H9 (cell line): ENCODE results near the gene PROKR1. TPM values are rescaled to one million over a fixed set of nuclear protein-coding genes. Genes with fewer than 3 reads are reported as not detected.
"Not testable (repeated sequence)": the region's sequence is repeated elsewhere in the genome, so short reads cannot be mapped to it uniquely, and the experiment has no call there.

ENCODE experiments used
- DNase-seq: peaks from one replicate; pipeline ENCODE4 v3.0.0-alpha.2; 2017
- H2AFZ ChIP-seq: one replicate; pipeline ENCODE4 v1.6.1; 2013; ENCODE audit warnings: mild to moderate bottlenecking, low read length, control low read depth, moderate library complexity
- H2AK5ac ChIP-seq: 2 replicates; pipeline ENCODE4 v1.6.1; 2013; ENCODE audit warnings: low read length, control low read depth, mixed read lengths; ENCODE audit not compliant: insufficient read length
- H2BK120ac ChIP-seq: one replicate; pipeline ENCODE4 v1.6.1; 2013; ENCODE audit warnings: low read depth, mild to moderate bottlenecking, low read length, control low read depth, inconsistent platforms; ENCODE audit not compliant: poor library complexity, severe bottlenecking
- H2BK12ac ChIP-seq: 2 replicates; pipeline ENCODE4 v1.6.1; 2013; ENCODE audit warnings: low read length, control low read depth, mixed read lengths, low read depth; ENCODE audit not compliant: insufficient read length
- H2BK15ac ChIP-seq: 2 replicates; pipeline ENCODE4 v1.6.1; 2013; ENCODE audit warnings: low read depth, low read length, control low read depth
- H2BK20ac ChIP-seq: one replicate; pipeline ENCODE4 v1.6.1; 2013; ENCODE audit warnings: low read depth, mild to moderate bottlenecking, low read length, control low read depth, inconsistent platforms; ENCODE audit not compliant: poor library complexity, severe bottlenecking
- H2BK5ac ChIP-seq: 2 replicates; pipeline ENCODE4 v1.6.1; 2013; ENCODE audit warnings: low read length, control low read depth, mixed read lengths; ENCODE audit not compliant: insufficient read length
- H3K14ac ChIP-seq: 2 replicates; pipeline ENCODE4 v1.6.1; 2013; ENCODE audit warnings: low read length, control low read depth; ENCODE audit not compliant: insufficient read depth
- H3K18ac ChIP-seq: 2 replicates; pipeline ENCODE4 v1.6.1; 2013; ENCODE audit warnings: low read depth, mild to moderate bottlenecking, mixed read lengths, low read length, control low read depth; ENCODE audit not compliant: insufficient read length
- H3K23ac ChIP-seq: 2 replicates; pipeline ENCODE4 v1.6.1; 2013; ENCODE audit warnings: low read length, control low read depth, mixed read lengths, low read depth; ENCODE audit not compliant: insufficient read length
- H3K23me2 ChIP-seq: 2 replicates; pipeline ENCODE4 v1.6.1; 2013; ENCODE audit warnings: low read depth, mild to moderate bottlenecking, mixed read lengths, low read length, control low read depth; ENCODE audit not compliant: insufficient read length, poor library complexity, severe bottlenecking
- H3K27ac ChIP-seq: 2 replicates; pipeline ENCODE4 v1.5.1; 2013; ENCODE audit warnings: low read length, control low read depth, mixed read lengths, low read depth; ENCODE audit not compliant: insufficient read length
- H3K27me3 ChIP-seq: 2 replicates; pipeline ENCODE4 v1.6.1; 2013; ENCODE audit warnings: low read length, control low read depth, inconsistent platforms; ENCODE audit not compliant: insufficient read depth
- H3K4ac ChIP-seq: 2 replicates; pipeline ENCODE4 v1.6.1; 2013; ENCODE audit warnings: low read depth, mild to moderate bottlenecking, control low read depth, inconsistent platforms, low read length, moderate library complexity
- H3K4me1 ChIP-seq: 2 replicates; pipeline ENCODE4 v1.6.1; 2013; ENCODE audit warnings: low read length, control low read depth, inconsistent platforms; ENCODE audit not compliant: insufficient read depth
- H3K4me2 ChIP-seq: 2 replicates; pipeline ENCODE4 v1.6.1; 2013; ENCODE audit warnings: low read length, control low read depth, mixed read lengths; ENCODE audit not compliant: insufficient read length, insufficient read depth
- H3K56ac ChIP-seq: 2 replicates; pipeline ENCODE4 v1.6.1; 2013; ENCODE audit warnings: low read depth, mild to moderate bottlenecking, mixed read lengths, low read length, control low read depth; ENCODE audit not compliant: insufficient read length
- H3K79me1 ChIP-seq: 2 replicates; pipeline ENCODE4 v1.6.1; 2013; ENCODE audit warnings: low read depth, mild to moderate bottlenecking, moderate library complexity, low read length, control low read depth, inconsistent platforms; ENCODE audit not compliant: insufficient read depth, poor library complexity, severe bottlenecking
- H3K79me2 ChIP-seq: 2 replicates; pipeline ENCODE4 v1.6.1; 2013; ENCODE audit warnings: low read length, control low read depth, inconsistent platforms; ENCODE audit not compliant: insufficient read depth
- H3K9ac ChIP-seq: 2 replicates; pipeline ENCODE4 v1.6.1; 2013; ENCODE audit warnings: low read length, control low read depth, mixed read lengths; ENCODE audit not compliant: insufficient read length; ENCODE audit errors: extremely low read depth
- H3K9me3 ChIP-seq: one replicate; pipeline ENCODE4 v1.6.1; 2013; ENCODE audit warnings: low read depth, low read length, inconsistent platforms; ENCODE audit not compliant: control insufficient read depth
- H3T11ph ChIP-seq: one replicate; pipeline ENCODE4 v1.6.1; 2013; ENCODE audit warnings: mild to moderate bottlenecking, low read length, control low read depth, inconsistent platforms
- H4K20me1 ChIP-seq: one replicate; pipeline ENCODE4 v1.6.1; 2013; ENCODE audit not compliant: control insufficient read depth, insufficient read length, insufficient read depth
- H4K5ac ChIP-seq: 2 replicates; pipeline ENCODE4 v1.6.1; 2013; ENCODE audit warnings: low read depth, mild to moderate bottlenecking, mixed read lengths, low read length, control low read depth; ENCODE audit not compliant: insufficient read length
- H4K8ac ChIP-seq: replicated peaks from 2 replicates; pipeline ENCODE4 v1.6.1; 2013; ENCODE audit warnings: low read length, control low read depth, mixed read lengths, low read depth; ENCODE audit not compliant: insufficient read length
- H4K91ac ChIP-seq: 2 replicates; pipeline ENCODE4 v1.6.1; 2013; ENCODE audit warnings: low read depth, mild to moderate bottlenecking, moderate library complexity, mixed read lengths, low read length, control low read depth; ENCODE audit not compliant: insufficient read length
- H3K27ac Mint-ChIP-seq, 3 experiments: 2 replicates in 2 of 3; 3 replicates in 1 of 3; pipeline ENCODE4 v1.8.0; 2020 to 2021; ENCODE audit warnings: mixed read lengths in 3 of 3, mild to moderate bottlenecking in 1 of 3, moderate library complexity in 1 of 3
- H3K27me3 Mint-ChIP-seq: 2 replicates; pipeline ENCODE4 v1.8.0; 2021; ENCODE audit warnings: low read depth, mild to moderate bottlenecking, moderate library complexity, mixed read lengths
- H3K36me3 Mint-ChIP-seq, 3 experiments: 2 replicates in 2 of 3; 3 replicates in 1 of 3; pipeline ENCODE4 v1.8.0; 2020 to 2021; ENCODE audit warnings: low read depth in 3 of 3, mixed read lengths in 3 of 3; ENCODE audit not compliant: insufficient read depth in 1 of 3
- H3K4me1 Mint-ChIP-seq, 2 experiments: 2 replicates each; pipeline ENCODE4 v1.8.0; 2020; ENCODE audit warnings: mixed read lengths in 2 of 2
- H3K4me3 Mint-ChIP-seq, 2 experiments: 2 replicates in 1 of 2; 3 replicates in 1 of 2; pipeline ENCODE4 v1.8.0; 2020 to 2021; ENCODE audit warnings: mild to moderate bottlenecking in 2 of 2, mixed read lengths in 2 of 2, moderate library complexity in 1 of 2
- H3K9me3 Mint-ChIP-seq, 2 experiments: 2 replicates in 1 of 2; 3 replicates in 1 of 2; pipeline ENCODE4 v1.8.0; 2020; ENCODE audit warnings: mild to moderate bottlenecking in 2 of 2, mixed read lengths in 2 of 2, moderate library complexity in 1 of 2
- WGBS: extraction: QIAGEN DNeasy Blood & Tissue Kit; methylation state at CpG from one replicate; pipeline ENCODE4 v1.1.7; 2013; ENCODE audit warnings: missing lambda C conversion rate, low lambda C conversion rate, mixed read lengths; ENCODE audit not compliant: insufficient read length; ENCODE audit errors: extremely low coverage; 5-methylcytosine and 5-hydroxymethylcytosine counted together
- total RNA-seq: library from RNA; stranded (reverse); gene quantifications from 2 replicates; pipeline ENCODE4 v1.2.1, GENCODE V29; 2021

The PROKR1 gene
- total RNA-seq, 1 experiment from 2014 or later: 1.5 TPM

- H3K79me1 ChIP-seq, H3K23ac ChIP-seq, H3K79me2 ChIP-seq, H3K27me3 Mint-ChIP-seq, H3K36me3 Mint-ChIP-seq, H4K5ac ChIP-seq, H4K20me1 ChIP-seq, H4K91ac ChIP-seq, H3T11ph ChIP-seq, DNase-seq, H2BK12ac ChIP-seq, H3K4me3 Mint-ChIP-seq, H2BK5ac ChIP-seq, H2AK5ac ChIP-seq, H3K9me3 ChIP-seq, H3K27ac ChIP-seq, H2BK20ac ChIP-seq, H3K4ac ChIP-seq, H3K18ac ChIP-seq, H3K27me3 ChIP-seq, H2BK120ac ChIP-seq, H4K8ac ChIP-seq, H3K4me2 ChIP-seq, H3K4me1 Mint-ChIP-seq, H3K14ac ChIP-seq, H2BK15ac ChIP-seq, H2AFZ ChIP-seq, H3K27ac Mint-ChIP-seq, H3K9ac ChIP-seq, H3K4me1 ChIP-seq, H3K23me2 ChIP-seq, H3K56ac ChIP-seq: not testable (repeated sequence)
- WGBS: no CpG with 5 or more reads among the region's 3 CpGs
- H3K9me3 Mint-ChIP-seq: peaks cover 37% of the 10 kb centered on the region in 2 experiments
Observed at GRCh38 chr2:68600495-68600894, 42.9 kb upstream of the PROKR1 start.
